Measurements from ENCODE around the gene ETS1. TPM values are rescaled to one million over a fixed set of nuclear protein-coding genes. Genes with fewer than 3 reads are reported as not detected.

Gene ETS1
- total and polyA plus RNA-seq, 10 donors: 58.1 to 455 (median 352) TPM

DNA sequence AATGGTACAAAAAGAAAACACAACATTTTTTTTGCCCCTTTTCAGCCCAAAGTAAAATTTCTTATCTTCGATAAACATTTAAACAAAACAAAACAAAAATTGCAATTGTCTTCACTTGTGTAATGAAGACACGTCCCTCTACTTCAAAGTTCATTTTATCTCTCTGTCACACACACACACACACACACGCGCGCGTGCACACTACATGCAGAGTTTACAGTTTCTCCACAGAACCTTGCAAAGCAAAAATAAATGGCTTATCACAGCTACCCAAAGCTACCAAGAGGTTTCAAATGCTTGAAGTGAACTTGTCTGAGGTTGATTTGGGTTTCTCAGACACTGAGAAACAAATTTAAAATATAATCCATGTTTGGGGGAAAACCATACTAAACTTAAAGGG is 72.3 kb downstream of the ETS1 start:
- Histone ChIP-seq H3K27me3 (replicated peaks in 1 of 7) (no peaks in the 10 kb centered on the region), H3K9me3 (no peaks in the 10 kb centered on the region), H3K4me3 (peak overlapping the region in 7 of 8 donors; percentile 14 to 86 (median 70)), H3K36me3 (peaks cover 0 to 93% (median 16%) of the 10 kb centered on the region in 6 donors), H3K4me1 (peaks cover 69 to 100% (median 85%) of the 10 kb centered on the region in 6 donors), H3K27ac (peak overlapping the region; percentile 54 to 99 (median 98))
- no peak for DNase-seq
- intact Hi-C loops (cut with DNase I; ENCODE audit: low total_unique reads): loop anchor here (10.0 kb wide), 1 partner anchor 110 kb away; no protein-coding TSS in a partner anchor
- 41 to 52% (median 43%) methylated on average over 6 of the region's 6 CpGs for WGBS, 5 donors
- TF ChIP-seq POLR2AphosphoS5 (IDR thresholded peaks at IDR 0.05) (peak in 1 of 3 donors; percentile 24), POLR2A (IDR thresholded peaks at IDR 0.05) (no peak)
- TF ChIP-seq, protein P1, sequence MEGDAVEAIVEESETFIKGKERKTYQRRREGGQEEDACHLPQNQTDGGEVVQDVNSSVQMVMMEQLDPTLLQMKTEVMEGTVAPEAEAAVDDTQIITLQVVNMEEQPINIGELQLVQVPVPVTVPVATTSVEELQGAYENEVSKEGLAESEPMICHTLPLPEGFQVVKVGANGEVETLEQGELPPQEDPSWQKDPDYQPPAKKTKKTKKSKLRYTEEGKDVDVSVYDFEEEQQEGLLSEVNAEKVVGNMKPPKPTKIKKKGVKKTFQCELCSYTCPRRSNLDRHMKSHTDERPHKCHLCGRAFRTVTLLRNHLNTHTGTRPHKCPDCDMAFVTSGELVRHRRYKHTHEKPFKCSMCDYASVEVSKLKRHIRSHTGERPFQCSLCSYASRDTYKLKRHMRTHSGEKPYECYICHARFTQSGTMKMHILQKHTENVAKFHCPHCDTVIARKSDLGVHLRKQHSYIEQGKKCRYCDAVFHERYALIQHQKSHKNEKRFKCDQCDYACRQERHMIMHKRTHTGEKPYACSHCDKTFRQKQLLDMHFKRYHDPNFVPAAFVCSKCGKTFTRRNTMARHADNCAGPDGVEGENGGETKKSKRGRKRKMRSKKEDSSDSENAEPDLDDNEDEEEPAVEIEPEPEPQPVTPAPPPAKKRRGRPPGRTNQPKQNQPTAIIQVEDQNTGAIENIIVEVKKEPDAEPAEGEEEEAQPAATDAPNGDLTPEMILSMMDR (IDR thresholded peaks at IDR 0.05 in 8 of 11, conservative IDR thresholded peaks at IDR 0.05 in 3 of 11): no peak

DNA sequence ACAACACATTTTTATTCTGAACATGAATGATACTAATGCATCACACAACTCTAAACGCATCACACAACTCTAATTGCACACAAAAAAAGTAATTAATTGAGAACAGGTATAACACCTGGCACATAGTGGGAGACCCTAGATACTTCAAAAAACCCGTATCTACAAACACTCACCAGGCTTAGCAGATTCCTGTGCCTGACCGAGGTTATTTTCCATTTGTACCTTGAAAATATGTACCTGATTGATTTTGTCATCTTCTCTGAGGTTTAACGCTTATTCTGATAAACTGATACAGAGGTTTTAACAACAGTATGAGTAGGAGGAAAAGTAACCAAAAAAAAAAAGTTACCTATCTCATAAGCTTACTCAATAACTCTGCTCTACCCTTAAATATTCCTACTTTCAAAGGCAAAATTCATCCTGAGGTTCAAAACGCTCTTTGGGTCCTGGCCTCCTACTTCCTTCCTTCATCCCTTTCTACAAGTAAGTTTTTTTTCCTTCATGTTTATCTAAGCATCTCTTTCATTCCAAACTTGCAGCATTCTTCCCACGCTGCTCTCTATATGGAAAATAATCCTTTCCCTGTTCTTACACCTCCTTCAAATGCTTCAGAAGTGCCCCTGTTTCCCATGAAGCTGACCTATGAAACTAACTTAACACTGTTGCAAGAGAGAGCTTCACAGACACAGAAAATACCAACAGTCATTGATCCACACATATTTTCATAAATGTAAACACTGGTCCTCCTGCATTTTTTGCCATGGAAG is 73.3 kb downstream of the ETS1 start:
- H3K4me3 ChIP-seq: peak overlapping the region in 6 of 8 donors; percentile 20 to 86 (median 72)
- intact Hi-C loops (cut with DNase I; ENCODE audit: low total_unique reads): loop anchor here (10.0 kb wide), 1 partner anchor 111 kb away; no protein-coding TSS in a partner anchor
- TF ChIP-seq POLR2A (IDR thresholded peaks at IDR 0.05) (no peak), POLR2AphosphoS5 (IDR thresholded peaks at IDR 0.05) (no peak)
- TF ChIP-seq, protein P1 (IDR thresholded peaks at IDR 0.05 in 8 of 11, conservative IDR thresholded peaks at IDR 0.05 in 3 of 11): no peak
- peak overlapping the region in 7 of 8 donors; percentile 95 to 99 (median 99) for H3K27ac ChIP-seq
- no peaks in the 10 kb centered on the region for H3K9me3 ChIP-seq
- no peaks in the 10 kb centered on the region for H3K27me3 ChIP-seq (replicated peaks in 1 of 7)
- peaks cover 0 to 86% (median 16%) of the 10 kb centered on the region in 6 donors for H3K36me3 ChIP-seq
- H3K4me1 ChIP-seq: peaks cover 76 to 100% (median 94%) of the 10 kb centered on the region in 6 donors
- WGBS, 5 donors: 53 to 63% (median 56%) methylated on average over 6 of the region's 6 CpGs
- no peak for DNase-seq

DNA sequence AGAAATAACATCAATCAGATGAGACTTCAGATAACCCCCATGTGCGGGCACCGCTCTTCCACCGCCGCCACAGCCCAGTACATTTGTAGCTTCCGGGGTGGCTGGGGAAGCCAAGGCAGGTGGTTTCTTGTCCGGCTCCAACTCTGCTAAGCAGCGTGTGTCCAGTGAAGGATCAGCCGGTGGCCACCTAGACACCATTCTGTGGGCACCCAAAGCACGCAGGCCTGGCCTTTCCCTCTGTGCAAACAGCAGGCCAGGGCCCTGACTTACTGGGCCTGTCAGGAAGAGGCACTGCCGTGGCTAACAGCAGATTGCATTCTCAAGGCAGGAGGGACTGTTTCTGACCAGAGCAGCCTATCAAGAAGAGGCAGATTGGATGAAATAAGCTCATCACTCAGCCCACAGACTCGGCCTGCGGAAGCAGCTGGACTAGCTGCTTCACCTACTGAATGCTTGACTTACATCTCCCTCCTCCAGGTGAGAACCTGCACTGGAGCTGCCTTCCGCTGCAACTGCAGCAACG is 74.8 kb downstream of the ETS1 start:
- peak; percentile 74 to 86 (median 81) for TF ChIP-seq POLR2AphosphoS5 (IDR thresholded peaks at IDR 0.05)
- TF ChIP-seq, protein P1 (IDR thresholded peaks at IDR 0.05 in 8 of 11, conservative IDR thresholded peaks at IDR 0.05 in 3 of 11): no peak
- TF ChIP-seq POLR2A (IDR thresholded peaks at IDR 0.05): no peak
- Histone ChIP-seq H3K27ac (peak overlapping the region in 7 of 8 donors; percentile 31 to 99 (median 99)), H3K9me3 (no peaks in the 10 kb centered on the region), H3K27me3 (replicated peaks in 1 of 7) (no peaks in the 10 kb centered on the region), H3K36me3 (peaks cover 0 to 86% (median 16%) of the 10 kb centered on the region in 6 donors), H3K4me1 (peaks cover 91 to 100% (median 100%) of the 10 kb centered on the region in 6 donors), H3K4me3 (peak overlapping the region in 7 of 8 donors; percentile 2 to 75 (median 20))
- WGBS, 5 donors: 56 to 73% (median 67%) methylated on average over 12 to 14 of the region's 14 CpGs
- DNase-seq: peak; percentile 73
- intact Hi-C loops (cut with DNase I; ENCODE audit: low total_unique reads): loop anchor here (10.0 kb wide), 1 partner anchor 112 kb away; no protein-coding TSS in a partner anchor
